Measurements from ENCODE around the gene TMBIM6. TPM values are rescaled to one million over a fixed set of nuclear protein-coding genes. Genes with fewer than 3 reads are reported as not detected.
A peak's percentile ranks its signal among the peaks of the same experiment; 100 is the strongest.
"Not testable (repeated sequence)": the region's sequence is repeated elsewhere in the genome, so short reads cannot be mapped to it uniquely, and the experiment has no call there.

TMBIM6 gene
- total RNA-seq, 2 donors from 2014 or later, result 357 to 452 TPM

DNA sequence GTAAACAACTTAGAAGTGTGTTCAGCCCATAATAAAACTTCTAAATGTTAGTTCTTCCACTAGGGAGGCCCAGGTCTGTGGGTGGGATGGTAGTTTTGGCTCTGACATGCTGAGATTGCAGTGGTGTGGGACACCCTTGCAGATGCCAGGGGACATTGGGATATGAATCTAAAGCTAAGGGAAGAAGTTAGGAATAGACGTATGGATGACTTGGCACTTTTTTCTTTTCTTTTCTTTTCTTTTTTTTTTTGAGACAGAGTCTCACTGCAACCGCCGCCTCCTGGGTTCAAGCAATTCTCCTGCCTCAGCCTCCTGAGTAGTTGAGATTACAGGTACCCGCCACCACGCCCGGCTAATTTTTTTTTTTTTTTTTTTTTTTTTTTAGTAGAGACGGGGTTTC, 31.7 kb downstream of the TMBIM6 start:
- H3K27me3 Mint-ChIP-seq; H3K27ac Mint-ChIP-seq; H3K4me3 Mint-ChIP-seq; H3K36me3 Mint-ChIP-seq; ATAC-seq; H3K9me3 Mint-ChIP-seq; DNase-seq (ENCODE audit: low spot score): not testable (repeated sequence)
- H3K4me1 Mint-ChIP-seq (ENCODE audit: low read depth in 2 of 2), result peaks cover 10 to 11% of the 10 kb centered on the region in 2 donors

- H3K27me3 Mint-ChIP-seq, result peaks cover 15 to 24% of the 10 kb centered on the region in 2 donors
- DNase-seq (ENCODE audit: low spot score) (no peak), ATAC-seq (peak; percentile 89)
- H3K4me3 Mint-ChIP-seq, result no peak overlapping the region
- H3K4me1 Mint-ChIP-seq (ENCODE audit: low read depth in 2 of 2), result peaks cover 15% of the 10 kb centered on the region in 2 donors
- no peaks in the 10 kb centered on the region for H3K9me3 Mint-ChIP-seq
- no peaks in the 10 kb centered on the region for H3K36me3 Mint-ChIP-seq
- H3K27ac Mint-ChIP-seq, result peak overlapping the region in 1 of 2 donors; percentile 47
These were observed 35.1 kb downstream of the TMBIM6 start for GRCh38 chr12:49776413-49776812.

- no peak overlapping the region for H3K4me3 Mint-ChIP-seq
- H3K9me3 Mint-ChIP-seq, result no peaks in the 10 kb centered on the region
- no peak for DNase-seq (ENCODE audit: low spot score)
- ATAC-seq, result no peak
- H3K36me3 Mint-ChIP-seq, result no peaks in the 10 kb centered on the region
- H3K27me3 Mint-ChIP-seq, result peaks cover 15 to 24% of the 10 kb centered on the region in 2 donors
- H3K4me1 Mint-ChIP-seq (ENCODE audit: low read depth in 2 of 2), result peaks cover 15% of the 10 kb centered on the region in 2 donors
- peak overlapping the region in 1 of 2 donors; percentile 47 for H3K27ac Mint-ChIP-seq
These were observed 35.5 kb downstream of the TMBIM6 start for GRCh38 chr12:49776858-49777257.

- Mint-ChIP-seq H3K9me3 (no peaks in the 10 kb centered on the region), H3K36me3 (no peaks in the 10 kb centered on the region), H3K27ac (no peak overlapping the region), H3K27me3 (peaks cover 15 to 24% of the 10 kb centered on the region in 2 donors), H3K4me1 (ENCODE audit: low read depth in 2 of 2) (peaks cover 15% of the 10 kb centered on the region in 2 donors), H3K4me3 (no peak overlapping the region)
- ATAC-seq (no peak), DNase-seq (ENCODE audit: low spot score) (no peak)
These were observed 36.0 kb downstream of the TMBIM6 start for GRCh38 chr12:49777341-49777740.

DNA sequence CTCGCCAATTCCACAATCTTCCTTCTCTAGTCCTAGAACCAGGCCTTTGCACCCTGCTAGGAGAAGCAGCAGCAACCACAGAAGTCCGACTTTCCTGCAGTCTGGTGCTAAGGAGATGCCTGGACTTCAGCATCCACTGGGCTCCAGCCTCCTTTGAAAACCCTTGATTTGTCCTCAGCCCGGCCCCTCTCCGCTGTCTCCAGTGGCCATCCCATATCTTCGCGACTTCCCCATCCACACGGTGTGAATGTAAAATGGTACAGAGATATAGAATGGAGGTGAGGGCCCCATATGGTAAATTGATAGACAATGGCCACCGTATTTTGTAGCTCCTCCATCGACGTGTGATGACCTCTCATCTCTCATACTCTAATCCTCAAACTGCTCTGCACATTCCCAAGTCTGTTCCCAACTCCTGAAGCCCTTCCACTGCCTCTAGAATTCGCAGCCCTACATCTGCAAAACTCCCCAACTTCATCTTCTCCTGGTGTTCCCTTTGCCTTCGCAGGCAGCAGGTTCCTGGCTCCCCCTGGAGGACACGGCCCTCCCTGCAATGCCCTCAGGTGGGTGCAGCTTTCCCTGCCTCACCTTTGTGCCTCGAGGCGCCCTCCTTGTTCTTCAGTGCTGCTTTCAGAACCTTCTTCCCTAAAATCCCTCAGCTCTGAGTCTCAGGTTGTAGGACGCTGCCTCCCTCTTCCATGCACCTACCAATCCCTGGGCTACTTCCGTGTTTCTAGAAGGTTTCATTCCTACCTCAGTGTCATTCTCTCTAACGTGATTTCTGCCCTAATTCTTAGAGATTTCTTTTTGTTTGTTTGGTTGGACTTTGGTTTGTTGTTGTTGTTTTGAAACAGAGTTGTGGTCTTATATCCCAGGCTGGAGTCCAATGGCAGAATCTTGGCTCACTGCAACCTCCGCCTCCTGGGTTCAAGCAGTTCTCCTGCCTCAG, 36.7 kb downstream of the TMBIM6 start:
- Mint-ChIP-seq H3K4me1 (ENCODE audit: low read depth in 2 of 2) (peaks cover 15% of the 10 kb centered on the region in 2 donors), H3K27me3 (peaks cover 15 to 24% of the 10 kb centered on the region in 2 donors), H3K9me3 (no peaks in the 10 kb centered on the region), H3K4me3 (no peak overlapping the region), H3K36me3 (no peaks in the 10 kb centered on the region), H3K27ac (no peak overlapping the region)
- ATAC-seq, result peak in 1 of 2 donors; percentile 75
- DNase-seq (ENCODE audit: low spot score), result no peak

DNA sequence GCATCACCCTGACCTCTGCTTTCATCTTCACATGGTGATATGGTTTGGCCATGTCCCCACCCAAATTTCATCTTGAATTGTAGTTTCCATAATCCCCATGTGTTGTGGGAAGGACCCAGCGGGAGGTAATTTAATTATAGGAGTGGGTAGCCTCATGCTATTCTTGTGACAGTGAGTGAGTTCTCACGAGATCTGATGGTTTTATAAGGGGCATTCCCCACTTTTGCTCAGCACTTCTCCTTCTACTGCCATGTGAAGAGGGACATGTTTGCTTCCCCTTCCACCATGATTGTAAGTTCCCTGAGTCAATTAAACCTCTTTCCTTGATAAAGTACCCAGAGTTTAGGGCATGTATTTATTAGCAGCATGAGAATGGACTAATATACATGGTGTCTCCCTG, 38.2 kb downstream of the TMBIM6 start:
- no peaks in the 10 kb centered on the region for H3K9me3 Mint-ChIP-seq
- H3K36me3 Mint-ChIP-seq, result no peaks in the 10 kb centered on the region
- ATAC-seq (no peak), DNase-seq (ENCODE audit: low spot score) (no peak)
- no peak overlapping the region for H3K4me3 Mint-ChIP-seq
- peaks cover 27 to 37% of the 10 kb centered on the region in 2 donors for H3K27me3 Mint-ChIP-seq
- no peak overlapping the region for H3K27ac Mint-ChIP-seq
- peaks cover 15% of the 10 kb centered on the region in 2 donors for H3K4me1 Mint-ChIP-seq (ENCODE audit: low read depth in 2 of 2)

DNA sequence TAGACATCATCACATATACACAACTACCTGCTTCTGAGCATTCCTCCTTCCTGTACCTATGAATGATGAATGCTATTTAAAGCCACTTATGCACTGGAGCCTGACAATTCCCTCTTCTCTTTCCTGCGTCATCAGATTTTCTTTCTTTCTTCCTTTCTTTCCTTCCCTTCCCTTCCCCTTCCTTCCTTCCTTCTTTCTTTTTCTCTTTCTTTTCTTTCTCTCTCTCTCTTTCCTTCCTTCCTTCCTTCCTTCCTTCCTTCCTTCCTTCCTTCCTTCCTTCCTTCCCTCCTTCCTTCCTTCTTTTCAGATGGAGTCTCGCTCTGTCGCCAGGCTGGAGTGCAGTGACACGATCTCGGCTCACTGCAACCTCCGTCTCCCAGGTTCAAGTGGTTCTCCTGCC, 39.6 kb downstream of the TMBIM6 start:
- H3K27ac Mint-ChIP-seq; H3K36me3 Mint-ChIP-seq; H3K9me3 Mint-ChIP-seq; ATAC-seq; DNase-seq (ENCODE audit: low spot score); H3K4me3 Mint-ChIP-seq: not testable (repeated sequence)
- Mint-ChIP-seq H3K27me3 (peaks cover 27 to 45% of the 10 kb centered on the region in 2 donors), H3K4me1 (ENCODE audit: low read depth in 2 of 2) (peaks cover 15% of the 10 kb centered on the region in 2 donors)

GRCh38 chr12:49783917-49784676, 42.7 kb downstream of the TMBIM6 start:
- Mint-ChIP-seq H3K27ac (no peak overlapping the region), H3K36me3 (no peaks in the 10 kb centered on the region), H3K27me3 (peaks cover 26 to 43% of the 10 kb centered on the region in 2 donors), H3K9me3 (peaks cover 4% of the 10 kb centered on the region), H3K4me3 (no peak overlapping the region), H3K4me1 (ENCODE audit: low read depth in 2 of 2) (no peaks in the 10 kb centered on the region)
- no peak for ATAC-seq
- DNase-seq (ENCODE audit: low spot score), result no peak

- peaks cover 4% of the 10 kb centered on the region for H3K9me3 Mint-ChIP-seq
- no peaks in the 10 kb centered on the region for H3K36me3 Mint-ChIP-seq
- H3K27me3 Mint-ChIP-seq, result peaks cover 24 to 36% of the 10 kb centered on the region in 2 donors
- ATAC-seq, result no peak
- no peak overlapping the region for H3K27ac Mint-ChIP-seq
- no peak for DNase-seq (ENCODE audit: low spot score)
- H3K4me3 Mint-ChIP-seq, result no peak overlapping the region
- no peaks in the 10 kb centered on the region for H3K4me1 Mint-ChIP-seq (ENCODE audit: low read depth in 2 of 2)
These were observed 43.5 kb downstream of the TMBIM6 start for GRCh38 chr12:49784756-49785409.

GRCh38 chr12:49787672-49788071, 46.3 kb downstream of the TMBIM6 start:
- Mint-ChIP-seq H3K4me3 (no peak overlapping the region), H3K9me3 (peaks cover 4% of the 10 kb centered on the region), H3K36me3 (no peaks in the 10 kb centered on the region), H3K4me1 (ENCODE audit: low read depth in 2 of 2) (no peaks in the 10 kb centered on the region), H3K27me3 (peaks cover 12 to 21% of the 10 kb centered on the region in 2 donors), H3K27ac (no peak overlapping the region)
- ATAC-seq (no peak), DNase-seq (ENCODE audit: low spot score) (no peak)

DNA sequence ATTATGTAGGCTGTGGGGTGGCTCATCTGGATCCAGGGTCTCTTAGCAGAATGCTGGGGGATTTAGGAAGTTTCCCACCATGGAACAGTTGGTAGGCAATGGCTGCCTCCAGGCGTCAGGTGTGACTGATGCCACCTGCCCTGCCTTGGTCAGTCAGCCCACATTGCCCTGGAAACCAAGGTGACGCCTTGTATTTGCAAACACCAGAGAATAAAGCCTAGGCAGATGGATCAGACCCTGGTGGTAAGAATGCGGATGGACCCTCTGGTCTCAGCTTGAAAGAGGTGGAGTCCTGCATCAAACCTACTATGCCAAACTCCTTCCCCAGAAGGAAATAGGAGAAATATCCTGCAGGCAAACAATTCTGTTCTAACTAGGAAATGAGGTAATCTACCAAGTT, 48.6 kb downstream of the TMBIM6 start:
- Mint-ChIP-seq H3K9me3 (peaks cover 4% of the 10 kb centered on the region), H3K4me3 (no peak overlapping the region), H3K4me1 (ENCODE audit: low read depth in 2 of 2) (no peaks in the 10 kb centered on the region), H3K27me3 (peaks cover 0 to 5% of the 10 kb centered on the region in 2 donors), H3K36me3 (no peaks in the 10 kb centered on the region), H3K27ac (no peak overlapping the region)
- no peak for ATAC-seq
- DNase-seq (ENCODE audit: low spot score), result no peak

DNA sequence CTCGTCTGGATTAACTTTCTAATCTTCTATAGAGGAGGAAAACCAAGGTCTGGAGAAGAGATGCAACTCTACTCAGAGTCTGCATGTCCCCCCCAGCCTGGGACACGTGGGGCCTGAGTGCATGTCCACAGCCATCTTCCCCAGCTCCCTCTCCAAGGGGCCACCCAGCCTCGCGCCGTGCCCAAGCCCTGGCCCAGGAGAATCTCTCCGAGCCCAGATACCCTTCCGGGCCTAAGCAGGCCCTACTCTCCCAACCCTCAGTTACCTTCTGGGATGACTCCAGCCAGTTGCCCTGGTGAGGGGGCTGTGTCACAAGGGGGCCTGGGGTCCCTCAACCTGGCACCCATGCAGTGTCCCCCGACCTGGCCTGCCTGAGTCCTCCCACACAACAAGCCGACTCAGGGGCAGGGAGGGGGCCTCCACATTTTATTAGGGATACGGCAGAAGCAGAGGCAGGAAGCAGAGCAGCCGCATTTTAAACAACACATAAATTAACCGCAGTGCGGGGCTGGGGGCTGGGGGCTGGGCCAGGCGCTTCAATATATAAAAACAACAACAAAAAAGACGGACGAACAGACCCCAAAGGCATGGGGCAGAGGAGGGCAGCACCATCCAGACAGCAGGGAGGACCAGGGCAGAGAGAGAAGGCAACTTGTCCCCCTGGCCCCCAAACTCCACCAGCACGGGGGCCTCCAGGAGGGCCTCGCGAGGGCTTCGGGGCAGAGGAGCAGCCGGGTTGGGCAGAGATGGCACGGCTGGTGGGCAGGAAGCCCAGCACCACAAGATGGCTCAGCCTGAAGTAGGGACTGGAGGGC, 49.6 kb downstream of the TMBIM6 start:
- no peak overlapping the region for H3K4me3 Mint-ChIP-seq
- no peaks in the 10 kb centered on the region for H3K4me1 Mint-ChIP-seq (ENCODE audit: low read depth in 2 of 2)
- DNase-seq (ENCODE audit: low spot score), result no peak
- H3K36me3 Mint-ChIP-seq, result no peaks in the 10 kb centered on the region
- H3K27ac Mint-ChIP-seq, result no peak overlapping the region
- no peaks in the 10 kb centered on the region for H3K27me3 Mint-ChIP-seq
- no peak for ATAC-seq
- peaks cover 4% of the 10 kb centered on the region for H3K9me3 Mint-ChIP-seq

GRCh38 chr12:49791700-49792099, 50.3 kb downstream of the TMBIM6 start:
- H3K27me3 Mint-ChIP-seq, result no peaks in the 10 kb centered on the region
- H3K4me1 Mint-ChIP-seq (ENCODE audit: low read depth in 2 of 2), result no peaks in the 10 kb centered on the region
- ATAC-seq (no peak), DNase-seq (ENCODE audit: low spot score) (no peak)
- H3K9me3 Mint-ChIP-seq, result peaks cover 4% of the 10 kb centered on the region
- no peaks in the 10 kb centered on the region for H3K36me3 Mint-ChIP-seq
- no peak overlapping the region for H3K27ac Mint-ChIP-seq
- no peak overlapping the region for H3K4me3 Mint-ChIP-seq

Data from natural killer cell treated with Interleukin-12 subunit alpha and Interleukin-12 subunit beta and Interleukin-15 and Interleukin-18, amount 100 ng/mL, for 72 hours (primary cell).